ENCODE results near the gene CORIN.

DNA sequence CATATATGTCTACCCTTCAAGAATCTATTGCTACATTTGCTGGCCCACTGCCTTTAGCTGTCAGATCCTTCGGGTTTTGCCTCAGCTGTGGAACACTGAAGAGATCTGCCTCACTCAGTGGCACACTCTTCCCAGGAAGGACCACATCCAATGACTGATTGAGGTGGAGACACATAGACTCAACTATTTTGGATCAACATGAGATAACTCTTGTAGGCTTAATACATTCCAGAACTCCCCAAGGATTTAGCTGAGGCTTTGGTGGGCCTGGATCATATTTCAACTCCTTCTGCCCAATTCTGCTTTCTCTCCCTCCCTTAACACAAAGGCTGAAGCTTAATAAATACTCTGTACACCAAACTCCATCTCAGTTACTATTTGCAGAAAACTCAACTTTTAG, 100.5 kb downstream of the CORIN start:
- TF ChIP-seq, protein P1, sequence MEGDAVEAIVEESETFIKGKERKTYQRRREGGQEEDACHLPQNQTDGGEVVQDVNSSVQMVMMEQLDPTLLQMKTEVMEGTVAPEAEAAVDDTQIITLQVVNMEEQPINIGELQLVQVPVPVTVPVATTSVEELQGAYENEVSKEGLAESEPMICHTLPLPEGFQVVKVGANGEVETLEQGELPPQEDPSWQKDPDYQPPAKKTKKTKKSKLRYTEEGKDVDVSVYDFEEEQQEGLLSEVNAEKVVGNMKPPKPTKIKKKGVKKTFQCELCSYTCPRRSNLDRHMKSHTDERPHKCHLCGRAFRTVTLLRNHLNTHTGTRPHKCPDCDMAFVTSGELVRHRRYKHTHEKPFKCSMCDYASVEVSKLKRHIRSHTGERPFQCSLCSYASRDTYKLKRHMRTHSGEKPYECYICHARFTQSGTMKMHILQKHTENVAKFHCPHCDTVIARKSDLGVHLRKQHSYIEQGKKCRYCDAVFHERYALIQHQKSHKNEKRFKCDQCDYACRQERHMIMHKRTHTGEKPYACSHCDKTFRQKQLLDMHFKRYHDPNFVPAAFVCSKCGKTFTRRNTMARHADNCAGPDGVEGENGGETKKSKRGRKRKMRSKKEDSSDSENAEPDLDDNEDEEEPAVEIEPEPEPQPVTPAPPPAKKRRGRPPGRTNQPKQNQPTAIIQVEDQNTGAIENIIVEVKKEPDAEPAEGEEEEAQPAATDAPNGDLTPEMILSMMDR (IDR thresholded peaks at IDR 0.05), result no peak
- TF ChIP-seq MAFK (IDR thresholded peaks at IDR 0.05; ENCODE audit: partially characterized antibody), result no peak
- TF ChIP-seq ZNF302 (CRISPR knock-in tag; IDR thresholded peaks at IDR 0.05), result no peak
- TF ChIP-seq FOSB (CRISPR knock-in tag; IDR thresholded peaks at IDR 0.05), result no peak
- TF ChIP-seq POLR2A (IDR thresholded peaks at IDR 0.05; ENCODE audit: low read length), result no peak
- no peak for TF ChIP-seq RAD21 (conservative IDR thresholded peaks at IDR 0.05 in 1 of 2, IDR thresholded peaks at IDR 0.05 in 1 of 2)
- no peak for TF ChIP-seq MYC (IDR thresholded peaks at IDR 0.05; ENCODE audit: borderline replicate concordance, low read length)
